ENCODE data around the gene AKAP3. TPM values are rescaled to one million over a fixed set of nuclear protein-coding genes. Genes with fewer than 3 reads are reported as not detected.

AKAP3 gene
- total RNA-seq, 1 donor from 2014 or later = 0.21 TPM

DNA sequence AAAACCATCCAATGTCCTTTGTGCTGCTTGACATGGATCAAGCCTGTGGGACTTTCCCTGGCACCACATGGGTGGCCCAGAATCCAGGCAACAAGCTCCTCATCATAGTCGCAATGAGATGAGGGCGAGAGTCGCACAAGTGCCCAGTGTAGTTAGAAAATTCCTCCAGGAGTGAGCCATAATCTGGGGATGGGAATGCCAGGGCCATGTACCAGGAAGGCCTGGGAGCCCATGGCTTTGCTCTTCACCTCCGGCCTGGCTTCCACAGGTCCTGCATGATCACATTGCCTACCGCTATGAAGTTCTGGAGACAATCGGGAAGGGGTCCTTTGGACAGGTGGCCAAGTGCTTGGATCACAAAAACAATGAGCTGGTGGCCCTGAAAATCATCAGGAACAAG, 53.0 kb downstream of the AKAP3 start:
- no peak for DNase-seq

DNA sequence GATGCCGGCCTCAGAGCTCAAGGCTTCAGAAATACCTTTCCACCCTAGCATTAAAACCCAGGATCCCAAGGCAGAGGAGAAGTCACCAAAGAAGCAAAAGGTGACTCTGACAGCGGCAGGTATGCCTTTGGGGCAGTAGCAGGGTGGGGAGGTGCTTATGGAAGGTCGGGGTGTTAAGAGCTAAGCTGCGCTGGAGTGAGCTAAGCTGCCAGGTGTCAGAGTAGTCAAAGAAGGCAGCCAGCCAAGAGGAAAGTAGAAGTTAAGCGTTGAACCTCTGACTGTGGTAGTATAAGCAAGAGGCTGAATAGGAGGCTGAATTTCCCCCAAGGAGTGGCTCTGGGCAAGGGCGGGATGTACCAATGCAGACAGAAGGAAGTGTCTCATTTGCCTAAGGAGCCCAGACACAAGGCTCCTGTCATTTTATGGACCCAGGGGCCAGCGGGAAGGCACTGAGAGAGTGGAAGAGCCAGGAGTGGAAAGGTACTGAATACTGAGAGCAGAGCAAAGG, 57.6 kb downstream of the AKAP3 start:
- DNase-seq = no peak

DNA sequence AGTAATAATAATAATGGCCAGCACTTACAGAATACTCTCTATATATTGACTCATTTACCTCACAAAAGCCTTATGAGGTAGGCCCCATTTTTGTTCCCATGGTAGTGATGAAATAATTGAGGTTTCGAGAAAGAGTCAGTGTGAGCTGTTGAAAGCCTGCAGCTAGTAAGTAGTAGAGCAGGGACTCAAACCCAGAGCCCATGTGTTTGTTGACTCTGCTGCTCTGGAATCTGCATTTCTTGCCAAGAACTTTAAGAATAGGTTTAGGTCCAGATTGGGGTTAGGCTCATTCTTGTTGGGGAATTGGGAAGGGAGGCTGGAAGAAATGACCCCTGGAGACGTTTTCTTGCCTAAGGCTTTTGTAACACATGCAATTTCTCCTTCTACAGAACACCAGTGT, 58.9 kb downstream of the AKAP3 start:
- no peak for DNase-seq

DNA sequence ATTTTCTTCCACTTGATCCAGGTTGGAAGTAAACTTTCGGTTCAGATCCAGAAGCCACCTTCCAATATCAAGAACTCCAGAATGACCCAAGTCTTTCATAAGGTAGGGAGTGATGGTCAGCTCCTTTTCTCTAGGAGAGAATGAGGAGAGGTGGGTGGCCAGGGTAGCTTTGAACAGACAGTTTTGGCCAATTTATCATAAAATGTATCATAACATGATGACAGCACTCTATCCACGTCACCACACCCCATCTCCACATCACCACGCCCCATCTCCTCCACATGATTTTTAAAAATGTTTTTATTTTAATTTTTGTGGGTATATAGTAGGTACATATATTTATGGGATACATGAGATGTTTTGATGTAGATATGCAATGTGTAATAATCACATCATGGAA, 59.9 kb downstream of the AKAP3 start:
- DNase-seq = no peak

DNA sequence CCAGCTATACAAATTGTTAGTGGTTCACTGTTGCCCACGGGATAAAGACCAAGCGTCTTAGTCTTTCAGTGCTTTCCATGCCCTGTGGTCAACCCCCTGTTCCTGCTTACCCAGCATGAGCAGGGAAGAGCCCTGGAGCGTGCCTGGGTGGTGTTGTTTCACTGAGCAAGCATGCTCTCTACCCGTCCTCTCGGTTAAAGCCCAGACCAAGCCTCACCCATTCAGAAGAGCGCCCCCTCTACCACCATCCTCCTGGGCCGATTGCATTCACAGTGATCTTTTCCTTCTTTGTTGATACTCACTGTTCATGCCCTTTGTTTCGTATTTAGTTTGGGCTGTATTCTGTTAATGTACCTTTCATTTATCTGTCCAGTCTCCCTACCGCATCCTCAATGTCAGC, 61.7 kb downstream of the AKAP3 start:
- no peak for DNase-seq

DNA sequence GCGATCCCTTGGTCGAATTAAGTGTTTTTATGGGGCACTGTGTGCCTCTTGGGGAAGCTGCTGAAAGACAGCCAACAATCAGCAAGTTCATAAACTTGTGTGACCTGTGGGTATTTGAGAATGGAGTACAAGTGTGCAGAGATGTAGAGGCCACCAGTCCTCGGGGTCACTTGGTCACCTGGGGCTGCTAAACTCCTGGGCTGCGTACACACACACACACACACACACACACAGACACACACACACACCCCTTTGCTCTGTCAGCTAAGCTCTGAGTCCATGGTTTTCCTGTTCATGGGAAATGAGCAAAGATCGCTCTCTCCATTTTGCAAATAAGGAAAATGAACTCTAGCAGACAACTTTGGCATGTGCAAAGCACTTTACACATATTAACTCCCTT, 62.4 kb downstream of the AKAP3 start:
- DNase-seq = no peak

DNA sequence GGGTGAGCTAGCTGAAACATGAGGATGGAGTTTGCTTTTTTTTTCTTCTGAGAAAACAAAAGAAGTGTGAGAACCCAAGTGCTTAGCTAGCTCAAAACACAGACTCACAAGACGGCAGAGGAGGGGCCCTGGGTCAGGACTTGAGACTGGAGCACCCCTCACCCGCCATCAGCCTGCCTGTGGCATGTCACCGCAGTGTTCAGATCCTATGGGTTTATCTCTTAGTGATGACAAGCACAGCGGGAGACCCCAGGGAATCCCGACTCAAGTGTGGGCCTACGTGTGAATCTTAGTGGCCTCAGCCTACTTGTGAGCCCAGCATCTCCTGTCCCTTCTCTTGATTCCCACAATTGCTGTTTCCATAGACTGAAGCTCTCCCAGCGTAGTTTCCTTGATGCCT, 64.0 kb downstream of the AKAP3 start:
- no peak for DNase-seq

DNA sequence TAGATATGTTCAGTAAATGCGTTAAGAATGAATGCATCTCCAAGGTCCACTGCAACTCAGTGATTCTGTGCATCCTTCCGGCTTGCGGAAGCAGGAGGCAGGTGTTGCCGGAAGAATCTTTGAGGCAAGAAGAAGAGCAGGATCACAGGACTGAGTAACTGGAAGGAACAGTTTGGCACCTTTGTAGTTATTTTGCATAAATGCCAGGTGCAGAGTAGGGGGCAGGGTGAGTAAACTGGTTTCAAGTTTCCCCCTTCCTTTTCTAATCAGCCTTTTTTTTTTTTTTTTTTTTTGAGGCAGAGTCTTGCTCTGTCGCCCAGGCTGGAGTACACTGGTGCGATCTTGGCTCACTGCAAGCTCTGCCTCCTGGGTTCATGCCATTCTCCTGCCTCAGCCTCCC, 64.6 kb downstream of the AKAP3 start:
- DNase-seq = no peak

DNA sequence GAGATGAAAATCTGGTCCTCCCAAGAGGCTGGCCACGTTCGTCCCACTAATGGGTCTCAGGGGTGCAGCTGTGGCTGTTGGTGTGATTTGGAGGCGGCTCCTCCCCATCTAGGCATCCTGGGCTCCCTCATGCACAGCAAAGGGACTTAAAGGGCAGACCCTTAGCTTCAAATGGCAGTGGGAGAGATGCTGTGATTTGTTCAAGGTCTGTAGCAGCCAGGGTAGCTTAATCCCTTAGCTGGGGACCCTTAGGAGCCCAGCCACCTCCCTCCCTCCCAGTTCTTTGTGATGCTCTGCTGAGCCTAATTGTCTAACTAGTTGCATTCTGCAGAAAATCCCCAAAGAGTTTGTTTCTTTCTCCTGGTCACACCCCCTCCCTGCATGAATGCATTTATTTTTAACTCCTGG, 68.6 kb downstream of the AKAP3 start:
- DNase-seq = no peak

DNA sequence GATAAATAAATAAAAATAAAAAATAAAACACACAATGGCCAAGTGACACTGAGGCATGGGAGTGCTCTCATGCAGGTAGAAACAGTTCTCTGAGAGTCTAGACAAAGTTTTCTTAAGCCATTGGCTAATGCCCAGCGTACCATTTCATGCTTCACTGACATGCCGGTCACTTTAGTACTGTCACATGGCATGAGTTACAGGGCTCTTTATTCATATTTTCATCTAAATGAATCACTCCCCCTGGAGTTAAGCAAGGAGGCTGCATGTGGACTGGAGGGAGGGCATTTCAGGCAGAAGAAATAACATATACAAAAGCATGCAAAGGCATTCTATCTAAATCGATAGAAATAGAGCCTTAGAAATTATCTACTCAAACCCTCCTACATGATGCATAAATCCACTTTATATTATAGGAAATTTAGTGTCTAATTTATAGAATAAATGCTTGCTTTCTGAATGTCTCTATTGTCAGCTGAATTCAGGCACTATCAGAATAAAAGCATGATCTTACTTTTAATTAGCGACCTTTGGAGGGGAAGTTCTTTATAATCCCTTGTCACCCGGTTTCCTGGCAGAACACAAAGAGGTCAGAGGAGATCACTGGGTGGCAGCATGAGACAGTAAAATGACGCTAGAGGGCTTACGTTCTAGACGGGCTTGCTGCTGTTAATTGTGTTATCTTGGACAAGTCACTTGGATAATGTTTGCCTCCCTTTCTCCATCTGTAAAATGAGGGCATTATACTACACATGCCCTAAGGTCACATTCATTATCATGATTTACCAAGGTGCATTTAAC, 69.3 kb downstream of the AKAP3 start:
- no peak for DNase-seq

DNA sequence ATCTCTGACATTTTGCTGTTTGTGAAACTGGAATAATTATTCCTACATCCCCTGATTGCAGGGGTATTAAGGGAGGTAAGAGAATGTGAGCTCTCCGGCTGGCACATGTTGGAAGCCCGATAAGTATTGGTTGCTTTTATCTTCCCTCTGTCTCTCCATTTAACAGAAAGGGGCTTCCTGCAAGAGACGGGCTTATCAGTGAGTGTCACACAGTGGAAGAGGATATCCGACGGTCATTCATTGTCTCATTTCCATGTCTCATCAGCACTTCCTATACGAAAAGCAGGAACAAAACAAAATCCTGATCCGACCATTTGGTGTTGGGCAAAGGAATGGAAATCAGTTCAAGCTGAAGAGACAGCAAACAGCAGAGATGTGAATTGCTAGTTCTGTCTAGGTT, 76.2 kb downstream of the AKAP3 start:
- no peak for DNase-seq

DNA sequence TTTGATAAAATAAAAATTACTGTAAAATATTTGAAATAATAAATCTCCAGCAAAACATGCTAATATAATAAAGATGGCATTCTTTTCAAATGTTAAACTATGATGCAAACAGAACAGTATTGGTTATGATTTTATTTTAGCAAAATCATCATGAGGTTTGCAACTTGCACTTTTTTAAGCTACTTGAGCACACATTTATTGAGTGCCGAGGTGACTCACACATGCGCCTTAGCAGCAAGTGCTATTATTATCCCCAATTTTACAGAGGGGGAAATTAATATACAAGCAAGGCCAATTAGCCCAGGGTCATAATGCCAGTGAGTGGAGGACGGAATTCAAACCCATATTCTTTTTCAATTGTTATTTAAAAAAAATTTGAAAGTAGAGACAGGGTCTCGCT, 79.6 kb downstream of the AKAP3 start:
- DNase-seq = no peak

DNA sequence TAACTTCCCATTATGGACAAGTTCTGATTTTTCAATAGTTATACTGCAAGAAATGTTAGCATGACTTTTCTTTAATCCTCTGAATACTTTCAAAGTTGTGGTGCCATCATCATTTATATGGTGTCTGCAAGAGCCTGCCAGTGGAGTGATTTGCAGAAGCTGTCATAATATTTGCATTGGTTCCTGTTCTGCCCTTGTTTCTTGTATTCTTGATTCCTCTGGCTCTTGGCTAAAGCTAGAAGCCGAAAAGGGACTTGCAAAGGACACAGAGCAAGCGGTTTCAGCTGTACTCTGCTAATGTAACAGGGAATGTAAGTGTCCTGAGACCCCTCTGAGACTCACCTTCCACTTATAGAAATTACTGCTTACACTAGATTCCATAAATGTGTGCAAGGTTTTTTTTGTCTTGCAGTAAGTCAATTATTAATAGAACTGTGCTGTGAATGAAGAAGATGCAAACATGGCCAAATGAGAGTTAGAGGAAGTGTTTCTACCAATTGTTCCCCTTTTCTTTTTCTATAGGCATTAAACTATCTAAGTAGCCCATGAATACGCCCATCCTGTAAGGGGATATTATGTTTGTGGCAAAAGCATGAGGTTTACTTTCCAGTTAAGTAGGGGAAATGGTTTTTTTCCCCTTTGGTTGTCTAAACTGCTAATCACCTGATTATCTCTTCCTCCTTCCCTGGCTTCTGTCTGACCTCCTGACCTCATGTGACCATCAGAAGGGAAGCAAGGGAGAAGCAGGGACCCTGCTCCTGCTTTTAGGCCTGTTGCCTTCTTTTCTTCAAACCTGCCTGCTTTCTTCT, 81.6 kb downstream of the AKAP3 start:
- no peak for DNase-seq

DNA sequence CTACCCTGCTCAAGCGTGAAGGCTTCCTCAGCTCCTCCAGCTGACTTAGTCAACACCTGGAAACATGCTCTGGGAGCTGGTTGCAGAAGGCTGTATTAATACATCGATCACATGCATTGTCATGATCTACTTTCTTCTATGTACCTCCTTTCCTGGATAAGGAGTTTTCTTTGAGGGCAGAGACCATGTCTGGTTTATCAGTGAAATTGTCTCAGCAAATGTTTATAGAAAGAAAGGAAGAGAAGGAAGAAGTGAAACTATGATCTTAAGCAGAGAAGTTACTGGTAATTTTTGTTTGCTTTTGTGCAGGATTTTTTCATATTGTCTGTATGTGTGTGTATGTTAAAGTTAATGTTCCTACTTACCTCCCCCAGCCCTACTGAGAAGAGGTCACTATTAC, 82.4 kb downstream of the AKAP3 start:
- DNase-seq = no peak

Other genes starting within 250 kb of the AKAP3 start
- 50.7 TPM for gene FGF6, start 203.2 kb downstream of the AKAP3 start, total RNA-seq
- 18.3 TPM for gene RAD51AP1, start 110.2 kb downstream of the AKAP3 start, total RNA-seq
- 5.1 TPM for gene DYRK4, start 86.8 kb downstream of the AKAP3 start, total RNA-seq
- 72.5 TPM for gene NDUFA9, start 63 bp upstream of the AKAP3 start, total RNA-seq
- 2.1 TPM for gene GALNT8, start 71.3 kb upstream of the AKAP3 start, total RNA-seq

Data from tongue (tissue), 2 donors.